ENCODE results near the gene PIP5K1B.

- TF ChIP-seq CTCF (IDR thresholded peaks at IDR 0.05) (no peak), POLR2A (IDR thresholded peaks at IDR 0.05) (no peak), POLR2AphosphoS5 (IDR thresholded peaks at IDR 0.05) (no peak)
These were observed 167.0 kb downstream of the PIP5K1B start for GRCh38 chr9:68872026-68872501.
